GM23338 (cell line): ENCODE results near the gene PHGDH. TPM values are rescaled to one million over a fixed set of nuclear protein-coding genes. Genes with fewer than 3 reads are reported as not detected.

Experiments
- ATAC-seq: fragments of 200-7000 bp; cut with Tn5 transposase; 3 replicates; pipeline ENCODE4 v1.9.1; 2020
- DNase-seq: peaks from one replicate; pipeline ENCODE4 v3.0.0-alpha.2; 2015; ENCODE audit warnings: low spot score
- H2AFZ ChIP-seq: fragments of 200-600 bp; sonication (generic); 2 replicates; pipeline ENCODE4 v1.8.0; 2016; ENCODE audit warnings: antibody characterized with exemption, mild to moderate bottlenecking, moderate library complexity
- H3F3A ChIP-seq: fragments of 200-600 bp; sonication (generic); replicated peaks from 2 replicates; pipeline ENCODE4 v1.8.0; 2017; ENCODE audit warnings: antibody characterized with exemption, mixed run types, low read depth
- H3K27ac ChIP-seq: fragments of 200-600 bp; sonication (generic); 2 replicates; pipeline ENCODE4 v1.6.1; 2016; ENCODE audit warnings: low read depth
- H3K27me3 ChIP-seq: fragments of 200-600 bp; sonication (generic); 2 replicates; pipeline ENCODE4 v1.8.0; 2016; ENCODE audit warnings: mild to moderate bottlenecking, mixed run types, moderate library complexity; ENCODE audit not compliant: insufficient read depth
- H3K36me3 ChIP-seq: fragments of 200-600 bp; sonication (generic); 2 replicates; pipeline ENCODE4 v1.8.0; 2016; ENCODE audit warnings: mild to moderate bottlenecking; ENCODE audit not compliant: insufficient read depth
- H3K4me1 ChIP-seq: fragments of 200-600 bp; sonication (generic); 2 replicates; pipeline ENCODE4 v1.8.0; 2016; ENCODE audit warnings: mild to moderate bottlenecking, moderate library complexity; ENCODE audit not compliant: insufficient read depth
- H3K4me2 ChIP-seq: fragments of 200-600 bp; sonication (generic); 2 replicates; pipeline ENCODE4 v1.7.1; 2017; ENCODE audit warnings: mixed run types
- H3K4me3 ChIP-seq: fragments of 200-600 bp; sonication (generic); 2 replicates; pipeline ENCODE4 v1.6.1; 2016; ENCODE audit warnings: mixed run types
- H3K79me2 ChIP-seq: fragments of 200-600 bp; sonication (generic); replicated peaks from 2 replicates; pipeline ENCODE4 v1.8.0; 2017; ENCODE audit warnings: mild to moderate bottlenecking; ENCODE audit not compliant: insufficient read depth
- H3K9me2 ChIP-seq: fragments of 200-600 bp; sonication (generic); 2 replicates; pipeline ENCODE4 v1.8.0; 2017; ENCODE audit not compliant: insufficient read depth
- H4K20me1 ChIP-seq: fragments of 200-600 bp; sonication (generic); replicated peaks from 2 replicates; pipeline ENCODE4 v1.8.0; 2017; ENCODE audit warnings: mild to moderate bottlenecking; ENCODE audit not compliant: insufficient read depth
- H3K27ac Mint-ChIP-seq: 2 replicates; pipeline ENCODE4 v1.8.0; 2020; ENCODE audit warnings: inconsistent platforms, mild to moderate bottlenecking, moderate library complexity, mixed read lengths
- H3K27me3 Mint-ChIP-seq: 3 replicates; pipeline ENCODE4 v1.8.0; 2022; ENCODE audit warnings: low read depth, mild to moderate bottlenecking, moderate library complexity, mixed read lengths, inconsistent platforms; ENCODE audit not compliant: insufficient read depth, poor library complexity
- H3K36me3 Mint-ChIP-seq: 3 replicates; pipeline ENCODE4 v1.8.0; 2021; ENCODE audit warnings: low read depth, mild to moderate bottlenecking, inconsistent platforms, moderate library complexity, mixed read lengths
- H3K4me1 Mint-ChIP-seq: 3 replicates; pipeline ENCODE4 v1.8.0; 2020; ENCODE audit warnings: mild to moderate bottlenecking, inconsistent platforms, mixed read lengths
- H3K4me3 Mint-ChIP-seq: 3 replicates; pipeline ENCODE4 v1.8.0; 2021; ENCODE audit warnings: moderate library complexity, mild to moderate bottlenecking, inconsistent platforms, mixed read lengths
- H3K9me3 Mint-ChIP-seq: 3 replicates; pipeline ENCODE4 v1.8.0; 2020; ENCODE audit warnings: moderate library complexity, mild to moderate bottlenecking, inconsistent platforms, mixed read lengths
- CREB1 ChIP-seq: fragments of 250-450 bp; sonication (Bioruptor Pico); IDR thresholded peaks from 2 replicates; pipeline ENCODE4 v1.5.0; 2020; ENCODE audit warnings: low read depth, mild to moderate bottlenecking, moderate library complexity
- ETS1 ChIP-seq: IDR thresholded peaks from 2 replicates; pipeline ENCODE4 v1.6.1; 2016; ENCODE audit warnings: antibody characterized with exemption
- EZH2 ChIP-seq: fragments of 200-600 bp; sonication (generic); IDR thresholded peaks from one replicate; pipeline ENCODE4 v1.8.0; 2017; ENCODE audit warnings: antibody characterized with exemption, mild to moderate bottlenecking, low read depth; ENCODE audit not compliant: unreplicated experiment
- EZH2phosphoT487 ChIP-seq: fragments of 200-600 bp; sonication (generic); IDR thresholded peaks from one replicate; pipeline ENCODE4 v1.8.1; 2018; ENCODE audit warnings: antibody characterized with exemption; ENCODE audit not compliant: unreplicated experiment
- JUNB ChIP-seq: IDR thresholded peaks from one replicate; pipeline ENCODE4 v1.6.1; 2016; ENCODE audit warnings: antibody characterized with exemption; ENCODE audit not compliant: unreplicated experiment
- NANOG ChIP-seq: IDR thresholded peaks from 2 replicates; pipeline ENCODE4 v1.6.1; 2016; ENCODE audit warnings: antibody characterized with exemption, borderline replicate concordance
- POLR2AphosphoS5 ChIP-seq: IDR thresholded peaks from 2 replicates; pipeline ENCODE4 v1.6.1; 2016; ENCODE audit warnings: antibody characterized with exemption, low read depth
- REST ChIP-seq: IDR thresholded peaks from one replicate; pipeline ENCODE4 v1.6.1; 2018; ENCODE audit warnings: antibody characterized with exemption; ENCODE audit not compliant: unreplicated experiment
- STAT1 ChIP-seq: IDR thresholded peaks from one replicate; pipeline ENCODE4 v1.6.1; 2016; ENCODE audit warnings: antibody characterized with exemption; ENCODE audit not compliant: unreplicated experiment
- ZNF331 ChIP-seq: fragments of 250-450 bp; sonication (Bioruptor Pico); IDR thresholded peaks from 2 replicates; pipeline ENCODE4 v1.5.0; 2020; ENCODE audit warnings: low read depth, mild to moderate bottlenecking, moderate library complexity
- polyA plus RNA-seq: library from polyadenylated mRNA; unstranded; fragments of >200 nt; fragmentation: Nextera tagmentation; extraction: Ambion mirVana; gene quantifications from 2 replicates; pipeline ENCODE4 v1.2.1, GENCODE V29; 2016
- total RNA-seq: library from RNA; depleted of rRNA; stranded (reverse); fragments of >200 nt; shearing (Covaris generic); gene quantifications from 2 replicates; pipeline ENCODE4 v1.2.3, GENCODE V29; 2014

The PHGDH gene
- total and polyA plus RNA-seq, 2 experiments from 2014 or later: 612 to 885 TPM

GRCh38 chr1:119736649-119737039 lies 24.9 kb downstream of the PHGDH start (continued):
- no peak for TF ChIP-seq REST
- no peak for TF ChIP-seq ZNF331 (CRISPR knock-in tag)
- TF ChIP-seq ETS1: no peak
- no peak for TF ChIP-seq CREB1 (CRISPR knock-in tag)
- TF ChIP-seq POLR2AphosphoS5: no peak

GRCh38 chr1:119737040-119737682 lies 25.4 kb downstream of the PHGDH start:
- peaks cover 18% of the 10 kb centered on the region for H3K79me2 ChIP-seq
- no peaks in the 10 kb centered on the region for H3K4me1 ChIP-seq
- H3K4me3 Mint-ChIP-seq: no peak overlapping the region
- DNase-seq (no peak), ATAC-seq (no peak)
- no peaks in the 10 kb centered on the region for H3K9me3 Mint-ChIP-seq
- peaks cover 54% of the 10 kb centered on the region for H4K20me1 ChIP-seq
- no peak overlapping the region for H3K27ac ChIP-seq
- H3K4me1 Mint-ChIP-seq: peaks cover 5% of the 10 kb centered on the region; the same call in 2 of the 3 replicates
- H3K4me3 ChIP-seq: no peak overlapping the region
- H3F3A ChIP-seq: peaks cover 37% of the 10 kb centered on the region
- no peak for TF ChIP-seq EZH2phosphoT487
- TF ChIP-seq ZNF331 (CRISPR knock-in tag): no peak
- no peak for TF ChIP-seq NANOG
- no peak for TF ChIP-seq STAT1
- TF ChIP-seq POLR2AphosphoS5: no peak
- no peak for TF ChIP-seq REST
- TF ChIP-seq EZH2: no peak
- TF ChIP-seq JUNB: no peak
- H3K27me3 ChIP-seq: no peaks in the 10 kb centered on the region
- no peak overlapping the region for H3K4me2 ChIP-seq
- H3K27ac Mint-ChIP-seq: peak overlapping the region; percentile 86; the same call in 1 of the 2 replicates
- H3K27me3 Mint-ChIP-seq: peaks cover 14% of the 10 kb centered on the region
- H3K9me2 ChIP-seq: no peaks in the 10 kb centered on the region
- peaks cover 72% of the 10 kb centered on the region for H3K36me3 ChIP-seq
- H3K36me3 Mint-ChIP-seq: peaks cover 98% of the 10 kb centered on the region
- no peak overlapping the region for H2AFZ ChIP-seq
